Measurements from ENCODE around the gene BANF1. TPM values are rescaled to one million over a fixed set of nuclear protein-coding genes. Genes with fewer than 3 reads are reported as not detected.

BANF1 gene
- total and polyA plus RNA-seq, 4 donors, result 17.7 to 315 (median 159) TPM

- no peak for TF ChIP-seq CTCF (IDR thresholded peaks at IDR 0.05; ENCODE audit: control extremely low read depth, extremely low read depth)
- Histone ChIP-seq H3K36me3 (ENCODE audit: control insufficient read depth in 4 of 4, insufficient read depth in 4 of 4, low read length in 4 of 4) (peaks cover 9 to 18% (median 15%) of the 10 kb centered on the region in 4 donors), H3K9me3 (ENCODE audit: control insufficient read depth in 4 of 4, insufficient read depth in 3 of 4, low read length in 3 of 4) (peaks cover 0 to 2% (median 0%) of the 10 kb centered on the region in 4 donors), H3K27me3 (ENCODE audit: control insufficient read depth in 3 of 3, insufficient read depth in 3 of 3, low read length in 2 of 3) (peaks cover 0 to 11% (median 5%) of the 10 kb centered on the region in 3 donors), H3K9ac (ENCODE audit: insufficient read depth in 1 of 2, low read length in 2 of 2) (peak within 1 kb of the TSS; percentile 89 to 91), H3K4me3 (peak within 1 kb of the TSS; percentile 100), H3K27ac (ENCODE audit: low read depth in 1 of 2, low read length in 1 of 2) (peak within 1 kb of the TSS; percentile 92), H3K4me1 (ENCODE audit: control insufficient read depth in 5 of 5, insufficient read depth in 5 of 5, low read length in 5 of 5) (peaks cover 4 to 20% (median 8%) of the 10 kb centered on the region in 5 donors)
- 0% methylated on average over 68 to 84 of the region's 84 CpGs for WGBS, 2 donors
- peak; percentile 98 to 99 (median 99) for DNase-seq
- ATAC-seq (ENCODE audit: insufficient read depth, low FRiP score), result peak; percentile 96
Observed at GRCh38 chr11:66051766-66052663, 49.7 kb downstream of the BANF1 start, which contains the start of gene SF3B2. TSS of gene SF3B2 (plus strand) at chr11:66052364. CDS start at chr11:66052385, 21 bp downstream.

- H3K27ac ChIP-seq (ENCODE audit: low read depth in 1 of 2, low read length in 1 of 2), result peak overlapping the region; percentile 47 to 91
Observed at GRCh38 chr11:66052664-66052982, 50.3 kb downstream of the BANF1 start.

More at GRCh38 chr11:66052664-66052982, 50.3 kb downstream of the BANF1 start:
- no peak for TF ChIP-seq CTCF (IDR thresholded peaks at IDR 0.05; ENCODE audit: control extremely low read depth, extremely low read depth)
- Histone ChIP-seq H3K9me3 (ENCODE audit: control insufficient read depth in 4 of 4, insufficient read depth in 3 of 4, low read length in 3 of 4) (peaks cover 0 to 2% (median 0%) of the 10 kb centered on the region in 4 donors), H3K4me1 (ENCODE audit: control insufficient read depth in 5 of 5, insufficient read depth in 5 of 5, low read length in 5 of 5) (peaks cover 4 to 20% (median 8%) of the 10 kb centered on the region in 5 donors), H3K9ac (ENCODE audit: insufficient read depth in 1 of 2, low read length in 2 of 2) (peak overlapping the region; percentile 89 to 91), H3K4me3 (peak overlapping the region; percentile 100), H3K36me3 (ENCODE audit: control insufficient read depth in 4 of 4, insufficient read depth in 4 of 4, low read length in 4 of 4) (peaks cover 12 to 22% (median 19%) of the 10 kb centered on the region in 4 donors), H3K27me3 (ENCODE audit: control insufficient read depth in 3 of 3, insufficient read depth in 3 of 3, low read length in 2 of 3) (peaks cover 0 to 8% (median 5%) of the 10 kb centered on the region in 3 donors)
- ATAC-seq (ENCODE audit: insufficient read depth, low FRiP score), result no peak
- WGBS, 2 donors, result 1% methylated on average over 17 of the region's 17 CpGs
- DNase-seq, result peak in 1 of 3 donors; percentile 9

Other genes with a start within 250 kb of the BANF1 start
- 10 to 100 TPM in 1 of 2 donors, 1 to 10 TPM in 1; 8.6 to 35.5 TPM for gene AP5B1, start 221.5 kb upstream of the BANF1 start, total RNA-seq
- gene AP5B1, start 221.5 kb upstream of the BANF1 start, polyA plus RNA-seq, result 10 to 100 TPM; 13.0 to 35.1 TPM
- gene OVOL1, start 215.4 kb upstream of the BANF1 start, total RNA-seq, result under 1 TPM; 0.17 to 0.77 TPM
- gene OVOL1, start 215.4 kb upstream of the BANF1 start, polyA plus RNA-seq, result 1 to 10 TPM in 1 of 2 donors, under 1 TPM in 1; 0.96 to 1.4 TPM
- gene SNX32, start 168.5 kb upstream of the BANF1 start, total RNA-seq, result under 1 TPM; 0.52 to 0.77 TPM
- gene SNX32, start 168.5 kb upstream of the BANF1 start, polyA plus RNA-seq, result under 1 TPM; 0.14 to 0.88 TPM
- 100 to 1,000 TPM; 387 to 967 TPM for gene CFL1, start 144.3 kb upstream of the BANF1 start, total RNA-seq
- gene CFL1, start 144.3 kb upstream of the BANF1 start, polyA plus RNA-seq, result 1,000 to 10,000 TPM in 1 of 2 donors, 100 to 1,000 TPM in 1; 493 to 1,282 TPM
- 10 to 100 TPM; 35.0 to 61.4 TPM for gene MUS81, start 142.1 kb upstream of the BANF1 start, total RNA-seq
- 10 to 100 TPM; 46.2 to 62.2 TPM for gene MUS81, start 142.1 kb upstream of the BANF1 start, polyA plus RNA-seq
- gene EFEMP2, start 129.7 kb upstream of the BANF1 start, total RNA-seq, result 10 to 100 TPM; 62.8 to 67.0 TPM
- 10 to 100 TPM; 34.2 to 44.8 TPM for gene EFEMP2, start 129.7 kb upstream of the BANF1 start, polyA plus RNA-seq
- 1 to 10 TPM; 3.1 to 4.6 TPM for gene CTSW, start 122.7 kb upstream of the BANF1 start, total RNA-seq
- gene CTSW, start 122.7 kb upstream of the BANF1 start, polyA plus RNA-seq, result 1 to 10 TPM; 2.9 to 8.7 TPM
- 10 to 100 TPM; 49.8 to 74.6 TPM for gene FIBP, start 114.0 kb upstream of the BANF1 start, total RNA-seq
- gene FIBP, start 114.0 kb upstream of the BANF1 start, polyA plus RNA-seq, result 10 to 100 TPM; 47.1 to 77.2 TPM
- 10 to 100 TPM; 20.7 to 55.4 TPM for gene CCDC85B, start 111.8 kb upstream of the BANF1 start, total RNA-seq
- 10 to 100 TPM; 52.5 to 63.4 TPM for gene CCDC85B, start 111.8 kb upstream of the BANF1 start, polyA plus RNA-seq
- 10 to 100 TPM in 1 of 2 donors, under 1 TPM in 1; 0.43 to 11.4 TPM for gene FOSL1, start 102.1 kb upstream of the BANF1 start, total RNA-seq
- gene FOSL1, start 102.1 kb upstream of the BANF1 start, polyA plus RNA-seq, result 10 to 100 TPM; 19.2 to 19.9 TPM
- 10 to 100 TPM; 17.9 to 38.8 TPM for gene C11orf68, start 83.4 kb upstream of the BANF1 start, total RNA-seq
- 10 to 100 TPM; 26.8 to 30.8 TPM for gene C11orf68, start 83.4 kb upstream of the BANF1 start, polyA plus RNA-seq
- 10 to 100 TPM; 40.8 to 92.7 TPM for gene DRAP1, start 83.1 kb upstream of the BANF1 start, total RNA-seq
- gene DRAP1, start 83.1 kb upstream of the BANF1 start, polyA plus RNA-seq, result 100 to 1,000 TPM in 1 of 2 donors, 10 to 100 TPM in 1; 99.4 to 140 TPM
- under 1 TPM; 0.34 TPM for gene TSGA10IP, start 57.0 kb upstream of the BANF1 start, total RNA-seq
- gene TSGA10IP, start 57.0 kb upstream of the BANF1 start, polyA plus RNA-seq, result under 1 TPM; 0.07 to 0.20 TPM
- gene SART1, start 40.8 kb upstream of the BANF1 start, total RNA-seq, result 10 to 100 TPM; 31.4 to 52.3 TPM
- gene SART1, start 40.8 kb upstream of the BANF1 start, polyA plus RNA-seq, result 100 to 1,000 TPM in 1 of 2 donors, 10 to 100 TPM in 1; 44.3 to 145 TPM
- 10 to 100 TPM; 27.4 to 33.2 TPM for gene EIF1AD, start 346 bp upstream of the BANF1 start, total RNA-seq
- 10 to 100 TPM; 22.0 to 29.9 TPM for gene EIF1AD, start 346 bp upstream of the BANF1 start, polyA plus RNA-seq
- 10 to 100 TPM in 1 of 2 donors, 1 to 10 TPM in 1; 7.1 to 17.7 TPM for gene CST6, start 9.5 kb downstream of the BANF1 start, total RNA-seq
- 10 to 100 TPM; 31.7 to 38.8 TPM for gene CST6, start 9.5 kb downstream of the BANF1 start, polyA plus RNA-seq
- gene CATSPER1, start 24.0 kb downstream of the BANF1 start, total RNA-seq, result 1 to 10 TPM in 1 of 2 donors, not detected in 1; 2.9 TPM
- gene CATSPER1, start 24.0 kb downstream of the BANF1 start, polyA plus RNA-seq, result 1 to 10 TPM; 3.1 to 3.3 TPM
- gene GAL3ST3, start 46.7 kb downstream of the BANF1 start, total RNA-seq, result not detected
- gene GAL3ST3, start 46.7 kb downstream of the BANF1 start, polyA plus RNA-seq, result not detected
- gene SF3B2, start 49.9 kb downstream of the BANF1 start, total RNA-seq, result 100 to 1,000 TPM; 130 to 187 TPM
- 100 to 1,000 TPM in 1 of 2 donors, 10 to 100 TPM in 1; 78.0 to 139 TPM for gene SF3B2, start 49.9 kb downstream of the BANF1 start, polyA plus RNA-seq
- 10 to 100 TPM; 42.8 to 48.8 TPM for gene PACS1, start 67.8 kb downstream of the BANF1 start, total RNA-seq
- gene PACS1, start 67.8 kb downstream of the BANF1 start, polyA plus RNA-seq, result 10 to 100 TPM; 22.2 to 26.6 TPM

Measured in lung (tissue), 12 donors.